Natural killer cell treated with Interleukin-12 subunit alpha and Interleukin-12 subunit beta and Interleukin-15 and Interleukin-18, amount 100 ng/mL, for 72 hours (primary cell): Measurements from ENCODE around the gene TGM4. TPM values are rescaled to one million over a fixed set of nuclear protein-coding genes. Genes with fewer than 3 reads are reported as not detected.
A peak's percentile ranks its signal among the peaks of the same experiment; 100 is the strongest.
"Not testable (repeated sequence)": the region's sequence is repeated elsewhere in the genome, so short reads cannot be mapped to it uniquely, and the experiment has no call there.

ENCODE experiments used
- ATAC-seq, 2 donors: fragments of 150-1000 bp; cut with Tn5 transposase in 1 of 2; sonication (Bioruptor Pico), chemical (Tn5 transposase) in 1 of 2; 2 replicates each; pipeline ENCODE4 v1.10.0; 2021
- DNase-seq: peaks from one replicate; pipeline ENCODE4 v3.0.0; 2022; ENCODE audit warnings: low spot score
- H3K27ac Mint-ChIP-seq, 2 donors: 1 replicate in 1 of 2; 2 replicates in 1 of 2; pipeline ENCODE4 v1.8.0; 2022; ENCODE audit warnings: mixed read lengths in 2 of 2, mild to moderate bottlenecking in 1 of 2, moderate library complexity in 1 of 2
- H3K27me3 Mint-ChIP-seq, 2 donors: 1 replicate in 1 of 2; 2 replicates in 1 of 2; pipeline ENCODE4 v1.8.0; 2022; ENCODE audit warnings: mixed read lengths in 2 of 2
- H3K36me3 Mint-ChIP-seq: one replicate; pipeline ENCODE4 v1.8.0; 2022; ENCODE audit warnings: mixed read lengths
- H3K4me1 Mint-ChIP-seq, 2 donors: 1 replicate in 1 of 2; 2 replicates in 1 of 2; pipeline ENCODE4 v1.8.0; 2022; ENCODE audit warnings: low read depth in 2 of 2, mixed read lengths in 2 of 2, mild to moderate bottlenecking in 1 of 2
- H3K4me3 Mint-ChIP-seq: one replicate; pipeline ENCODE4 v1.8.0; 2022; ENCODE audit warnings: mixed read lengths
- H3K9me3 Mint-ChIP-seq: 2 replicates; pipeline ENCODE4 v1.8.0; 2022; ENCODE audit warnings: mixed read lengths
- total RNA-seq, 2 donors: library from RNA; stranded (reverse); gene quantifications; one replicate each; pipeline ENCODE4 v1.2.3, GENCODE V29; 2022

Gene TGM4
- total RNA-seq, 2 donors from 2014 or later = not detected

- Mint-ChIP-seq H3K36me3 (peaks cover 2% of the 10 kb centered on the region), H3K4me3 (no peak overlapping the region), H3K27me3 (no peaks in the 10 kb centered on the region), H3K27ac (no peak overlapping the region), H3K4me1 (peaks cover 10 to 15% of the 10 kb centered on the region in 2 donors), H3K9me3 (no peaks in the 10 kb centered on the region)
- no peak for ATAC-seq
- no peak for DNase-seq
Observed at GRCh38 chr3:44930911-44931310, 56.5 kb downstream of the TGM4 start.

GRCh38 chr3:44931791-44932190, 57.4 kb downstream of the TGM4 start:
- Mint-ChIP-seq H3K27ac (no peak overlapping the region), H3K9me3 (no peaks in the 10 kb centered on the region), H3K4me1 (peaks cover 16 to 21% of the 10 kb centered on the region in 2 donors), H3K27me3 (no peaks in the 10 kb centered on the region), H3K36me3 (peaks cover 4% of the 10 kb centered on the region), H3K4me3 (no peak overlapping the region)
- no peak for ATAC-seq
- DNase-seq = no peak

- Mint-ChIP-seq H3K36me3 (peaks cover 4% of the 10 kb centered on the region), H3K4me1 (peaks cover 16 to 19% of the 10 kb centered on the region in 2 donors), H3K9me3 (no peaks in the 10 kb centered on the region), H3K27me3 (no peaks in the 10 kb centered on the region), H3K4me3 (no peak overlapping the region), H3K27ac (peak overlapping the region in 1 of 2 donors; percentile 19)
- ATAC-seq = no peak
- no peak for DNase-seq
Observed at GRCh38 chr3:44932271-44932670, 57.9 kb downstream of the TGM4 start.

- peak in 1 of 2 donors; percentile 18 for ATAC-seq
- Mint-ChIP-seq H3K27ac (peak overlapping the region in 1 of 2 donors; percentile 19), H3K36me3 (peaks cover 4% of the 10 kb centered on the region), H3K4me3 (no peak overlapping the region), H3K27me3 (no peaks in the 10 kb centered on the region), H3K4me1 (peaks cover 16 to 19% of the 10 kb centered on the region in 2 donors), H3K9me3 (no peaks in the 10 kb centered on the region)
- no peak for DNase-seq
Observed at GRCh38 chr3:44932986-44933944, 58.9 kb downstream of the TGM4 start.

- DNase-seq (no peak), ATAC-seq (no peak)
- H3K27ac Mint-ChIP-seq = no peak overlapping the region
- no peaks in the 10 kb centered on the region for H3K9me3 Mint-ChIP-seq
- H3K4me3 Mint-ChIP-seq = no peak overlapping the region
- no peaks in the 10 kb centered on the region for H3K27me3 Mint-ChIP-seq
- peaks cover 19% of the 10 kb centered on the region in 2 donors for H3K4me1 Mint-ChIP-seq
- peaks cover 14% of the 10 kb centered on the region for H3K36me3 Mint-ChIP-seq
Observed at GRCh38 chr3:44939581-44940036, 65.2 kb downstream of the TGM4 start.

- no peaks in the 10 kb centered on the region for H3K9me3 Mint-ChIP-seq
- no peak overlapping the region for H3K27ac Mint-ChIP-seq
- peaks cover 10% of the 10 kb centered on the region for H3K36me3 Mint-ChIP-seq
- no peak overlapping the region for H3K4me3 Mint-ChIP-seq
- no peaks in the 10 kb centered on the region for H3K27me3 Mint-ChIP-seq
- peaks cover 19 to 24% of the 10 kb centered on the region in 2 donors for H3K4me1 Mint-ChIP-seq
- no peak for ATAC-seq
- DNase-seq = no peak
Observed at GRCh38 chr3:44942202-44942921, 68.0 kb downstream of the TGM4 start.

- Mint-ChIP-seq H3K4me3 (no peak overlapping the region), H3K27me3 (no peaks in the 10 kb centered on the region), H3K27ac (peak overlapping the region in 1 of 2 donors; percentile 76), H3K9me3 (no peaks in the 10 kb centered on the region), H3K36me3 (no peaks in the 10 kb centered on the region), H3K4me1 (peaks cover 37 to 38% of the 10 kb centered on the region in 2 donors)
- ATAC-seq (no peak), DNase-seq (no peak)
Observed at GRCh38 chr3:44948239-44948638, 73.8 kb downstream of the TGM4 start.

- H3K36me3 Mint-ChIP-seq, ATAC-seq, H3K27ac Mint-ChIP-seq: not testable (repeated sequence)
Observed at GRCh38 chr3:44949770-44950169, 75.4 kb downstream of the TGM4 start.

GRCh38 chr3:44950275-44950734, 75.9 kb downstream of the TGM4 start:
- Mint-ChIP-seq H3K4me3 (no peak overlapping the region), H3K9me3 (no peaks in the 10 kb centered on the region), H3K27me3 (no peaks in the 10 kb centered on the region), H3K4me1 (peaks cover 42 to 44% of the 10 kb centered on the region in 2 donors), H3K27ac (no peak overlapping the region), H3K36me3 (no peaks in the 10 kb centered on the region)
- DNase-seq = no peak
- no peak for ATAC-seq

More at GRCh38 chr3:44949770-44950169, 75.4 kb downstream of the TGM4 start:
- H3K27me3 Mint-ChIP-seq, DNase-seq, H3K9me3 Mint-ChIP-seq, H3K4me3 Mint-ChIP-seq: not testable (repeated sequence)
- peaks cover 39 to 40% of the 10 kb centered on the region in 2 donors for H3K4me1 Mint-ChIP-seq

- Mint-ChIP-seq H3K9me3 (no peaks in the 10 kb centered on the region), H3K27me3 (no peaks in the 10 kb centered on the region), H3K4me3 (no peak overlapping the region), H3K4me1 (peaks cover 48 to 49% of the 10 kb centered on the region in 2 donors), H3K27ac (peak overlapping the region in 1 of 2 donors; percentile 18), H3K36me3 (peaks cover 7% of the 10 kb centered on the region)
- ATAC-seq (no peak), DNase-seq (no peak)
Observed at GRCh38 chr3:44952689-44953088, 78.3 kb downstream of the TGM4 start.

- no peaks in the 10 kb centered on the region for H3K27me3 Mint-ChIP-seq
- no peak for DNase-seq
- peaks cover 41 to 52% of the 10 kb centered on the region in 2 donors for H3K4me1 Mint-ChIP-seq
- no peaks in the 10 kb centered on the region for H3K9me3 Mint-ChIP-seq
- peak overlapping the region; percentile 18 to 71 for H3K27ac Mint-ChIP-seq
- peaks cover 7% of the 10 kb centered on the region for H3K36me3 Mint-ChIP-seq
- ATAC-seq = no peak
- peak overlapping the region; percentile 31 for H3K4me3 Mint-ChIP-seq
Observed at GRCh38 chr3:44954304-44954703, 79.9 kb downstream of the TGM4 start.

GRCh38 chr3:44954962-44955361, 80.6 kb downstream of the TGM4 start:
- H3K36me3 Mint-ChIP-seq = peaks cover 7% of the 10 kb centered on the region
- peak overlapping the region; percentile 18 to 71 for H3K27ac Mint-ChIP-seq
- no peaks in the 10 kb centered on the region for H3K9me3 Mint-ChIP-seq
- H3K27me3 Mint-ChIP-seq = no peaks in the 10 kb centered on the region
- DNase-seq (no peak), ATAC-seq (peak; percentile 67 to 68)
- peaks cover 41 to 52% of the 10 kb centered on the region in 2 donors for H3K4me1 Mint-ChIP-seq
- peak overlapping the region; percentile 17 for H3K4me3 Mint-ChIP-seq

GRCh38 chr3:44955917-44956316, 81.5 kb downstream of the TGM4 start:
- H3K4me1 Mint-ChIP-seq = peaks cover 44 to 56% of the 10 kb centered on the region in 2 donors
- no peak overlapping the region for H3K27ac Mint-ChIP-seq
- H3K9me3 Mint-ChIP-seq = no peaks in the 10 kb centered on the region
- H3K4me3 Mint-ChIP-seq = no peak overlapping the region
- no peak for DNase-seq
- peaks cover 7% of the 10 kb centered on the region for H3K36me3 Mint-ChIP-seq
- no peaks in the 10 kb centered on the region for H3K27me3 Mint-ChIP-seq
- no peak for ATAC-seq
